ENCODE results near the gene MIER1. TPM values are rescaled to one million over a fixed set of nuclear protein-coding genes. Genes with fewer than 3 reads are reported as not detected.

Gene MIER1
- total and polyA plus RNA-seq, 9 of the 15 experiments (the other 6 are each of a cell fraction or from before 2014, with no cell fraction given) = 13.9 to 34.8 (median 21.5) TPM

DNA sequence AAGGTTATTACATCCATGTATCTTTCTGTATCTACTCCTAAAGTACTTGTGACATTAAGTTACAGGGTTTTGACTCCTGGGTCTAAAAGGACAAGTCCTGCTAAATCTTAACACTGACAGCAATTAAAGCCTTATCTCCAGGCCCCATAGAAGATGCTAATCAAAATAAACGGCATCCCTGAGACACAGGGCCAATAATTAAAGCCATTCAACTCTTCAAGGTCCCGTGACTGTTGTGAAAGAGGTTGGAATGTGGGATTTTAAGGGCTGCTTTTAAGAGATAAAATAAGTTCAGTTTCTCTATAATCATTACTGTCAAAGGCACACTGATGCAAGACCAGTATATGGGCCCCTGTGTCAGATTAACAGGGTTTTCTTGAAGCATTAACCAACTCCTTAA is 8.5 kb upstream of the MIER1 start (continued):
- TF ChIP-seq, protein P1, sequence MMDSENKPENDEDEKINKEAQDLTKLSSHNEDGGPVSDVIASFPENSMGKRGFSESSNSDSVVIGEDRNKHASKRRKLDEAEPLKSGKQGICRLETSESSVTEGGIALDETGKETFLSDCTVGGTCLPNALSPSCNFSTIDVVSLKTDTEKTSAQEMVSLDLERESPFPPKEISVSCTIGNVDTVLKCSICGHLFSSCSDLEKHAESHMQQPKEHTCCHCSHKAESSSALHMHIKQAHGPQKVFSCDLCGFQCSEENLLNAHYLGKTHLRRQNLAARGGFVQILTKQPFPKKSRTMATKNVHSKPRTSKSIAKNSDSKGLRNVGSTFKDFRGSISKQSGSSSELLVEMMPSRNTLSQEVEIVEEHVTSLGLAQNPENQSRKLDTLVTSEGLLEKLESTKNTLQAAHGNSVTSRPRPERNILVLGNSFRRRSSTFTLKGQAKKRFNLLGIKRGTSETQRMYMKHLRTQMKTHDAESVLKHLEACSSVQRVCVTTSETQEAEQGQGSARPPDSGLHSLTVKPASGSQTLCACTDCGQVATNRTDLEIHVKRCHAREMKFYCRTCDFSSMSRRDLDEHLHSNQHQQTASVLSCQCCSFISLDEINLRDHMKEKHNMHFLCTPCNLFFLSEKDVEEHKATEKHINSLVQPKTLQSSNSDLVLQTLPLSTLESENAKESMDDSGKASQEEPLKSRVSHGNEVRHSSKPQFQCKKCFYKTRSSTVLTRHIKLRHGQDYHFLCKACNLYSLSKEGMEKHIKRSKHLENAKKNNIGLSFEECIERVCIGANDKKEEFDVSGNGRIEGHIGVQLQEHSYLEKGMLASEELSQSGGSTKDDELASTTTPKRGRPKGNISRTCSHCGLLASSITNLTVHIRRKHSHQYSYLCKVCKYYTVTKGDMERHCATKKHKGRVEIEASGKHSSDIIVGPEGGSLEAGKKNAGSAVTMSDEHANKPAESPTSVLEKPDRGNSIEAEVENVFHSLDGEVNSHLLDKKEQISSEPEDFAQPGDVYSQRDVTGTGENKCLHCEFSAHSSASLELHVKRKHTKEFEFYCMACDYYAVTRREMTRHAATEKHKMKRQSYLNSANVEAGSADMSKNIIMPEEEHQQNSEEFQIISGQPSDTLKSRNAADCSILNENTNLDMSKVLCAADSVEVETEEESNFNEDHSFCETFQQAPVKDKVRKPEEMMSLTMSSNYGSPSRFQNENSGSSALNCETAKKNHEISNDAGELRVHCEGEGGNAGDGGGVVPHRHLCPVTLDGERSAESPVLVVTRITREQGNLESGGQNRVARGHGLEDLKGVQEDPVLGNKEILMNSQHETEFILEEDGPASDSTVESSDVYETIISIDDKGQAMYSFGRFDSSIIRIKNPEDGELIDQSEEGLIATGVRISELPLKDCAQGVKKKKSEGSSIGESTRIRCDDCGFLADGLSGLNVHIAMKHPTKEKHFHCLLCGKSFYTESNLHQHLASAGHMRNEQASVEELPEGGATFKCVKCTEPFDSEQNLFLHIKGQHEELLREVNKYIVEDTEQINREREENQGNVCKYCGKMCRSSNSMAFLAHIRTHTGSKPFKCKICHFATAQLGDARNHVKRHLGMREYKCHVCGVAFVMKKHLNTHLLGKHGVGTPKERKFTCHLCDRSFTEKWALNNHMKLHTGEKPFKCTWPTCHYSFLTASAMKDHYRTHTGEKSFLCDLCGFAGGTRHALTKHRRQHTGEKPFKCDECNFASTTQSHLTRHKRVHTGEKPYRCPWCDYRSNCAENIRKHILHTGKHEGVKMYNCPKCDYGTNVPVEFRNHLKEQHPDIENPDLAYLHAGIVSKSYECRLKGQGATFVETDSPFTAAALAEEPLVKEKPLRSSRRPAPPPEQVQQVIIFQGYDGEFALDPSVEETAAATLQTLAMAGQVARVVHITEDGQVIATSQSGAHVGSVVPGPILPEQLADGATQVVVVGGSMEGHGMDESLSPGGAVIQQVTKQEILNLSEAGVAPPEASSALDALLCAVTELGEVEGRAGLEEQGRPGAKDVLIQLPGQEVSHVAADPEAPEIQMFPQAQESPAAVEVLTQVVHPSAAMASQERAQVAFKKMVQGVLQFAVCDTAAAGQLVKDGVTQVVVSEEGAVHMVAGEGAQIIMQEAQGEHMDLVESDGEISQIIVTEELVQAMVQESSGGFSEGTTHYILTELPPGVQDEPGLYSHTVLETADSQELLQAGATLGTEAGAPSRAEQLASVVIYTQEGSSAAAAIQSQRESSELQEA (IDR thresholded peaks at IDR 0.05; ENCODE audit: low read depth) = no peak
- TF ChIP-seq ZNF274 (IDR thresholded peaks at IDR 0.05; ENCODE audit: borderline replicate concordance, low read depth, low read length) (no peak), ZNF384 (IDR thresholded peaks at IDR 0.05; ENCODE audit: low read depth, low read length) (no peak), RBM14 (IDR thresholded peaks at IDR 0.05; ENCODE audit: borderline replicate concordance, insufficient read depth, low read depth, low read length) (no peak), HNRNPK (IDR thresholded peaks at IDR 0.05; ENCODE audit: low read depth, low read length, poor library complexity, severe bottlenecking) (no peak), TAF1 (IDR thresholded peaks at IDR 0.05; ENCODE audit: control insufficient read depth, extremely low read depth, insufficient read depth, low read length, severe bottlenecking) (no peak), RBM15 (IDR thresholded peaks at IDR 0.05; ENCODE audit: insufficient read depth, low read length) (no peak), SREBF1 (IDR thresholded peaks at IDR 0.05; ENCODE audit: borderline replicate concordance, low read depth, low read length) (no peak), MXI1 (IDR thresholded peaks at IDR 0.05; ENCODE audit: low read depth, low read length) (no peak), ARNT (IDR thresholded peaks at IDR 0.05) (peak; percentile 28 to 77; a peak in 2 of 4 replicates), ZNF699 (CRISPR knock-in tag; IDR thresholded peaks at IDR 0.05; ENCODE audit: insufficient replicate concordance) (no peak)
- TF ChIP-seq, protein P2, sequence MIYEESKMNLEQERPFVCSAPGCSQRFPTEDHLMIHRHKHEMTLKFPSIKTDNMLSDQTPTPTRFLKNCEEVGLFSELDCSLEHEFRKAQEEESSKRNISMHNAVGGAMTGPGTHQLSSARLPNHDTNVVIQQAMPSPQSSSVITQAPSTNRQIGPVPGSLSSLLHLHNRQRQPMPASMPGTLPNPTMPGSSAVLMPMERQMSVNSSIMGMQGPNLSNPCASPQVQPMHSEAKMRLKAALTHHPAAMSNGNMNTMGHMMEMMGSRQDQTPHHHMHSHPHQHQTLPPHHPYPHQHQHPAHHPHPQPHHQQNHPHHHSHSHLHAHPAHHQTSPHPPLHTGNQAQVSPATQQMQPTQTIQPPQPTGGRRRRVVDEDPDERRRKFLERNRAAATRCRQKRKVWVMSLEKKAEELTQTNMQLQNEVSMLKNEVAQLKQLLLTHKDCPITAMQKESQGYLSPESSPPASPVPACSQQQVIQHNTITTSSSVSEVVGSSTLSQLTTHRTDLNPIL (CRISPR knock-in tag; IDR thresholded peaks at IDR 0.05) = no peak
- TF ChIP-seq, protein P3, sequence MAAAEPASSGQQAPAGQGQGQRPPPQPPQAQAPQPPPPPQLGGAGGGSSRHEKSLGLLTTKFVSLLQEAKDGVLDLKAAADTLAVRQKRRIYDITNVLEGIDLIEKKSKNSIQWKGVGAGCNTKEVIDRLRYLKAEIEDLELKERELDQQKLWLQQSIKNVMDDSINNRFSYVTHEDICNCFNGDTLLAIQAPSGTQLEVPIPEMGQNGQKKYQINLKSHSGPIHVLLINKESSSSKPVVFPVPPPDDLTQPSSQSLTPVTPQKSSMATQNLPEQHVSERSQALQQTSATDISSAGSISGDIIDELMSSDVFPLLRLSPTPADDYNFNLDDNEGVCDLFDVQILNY (CRISPR knock-in tag; IDR thresholded peaks at IDR 0.05) = no peak
- TF ChIP-seq, protein P4, sequence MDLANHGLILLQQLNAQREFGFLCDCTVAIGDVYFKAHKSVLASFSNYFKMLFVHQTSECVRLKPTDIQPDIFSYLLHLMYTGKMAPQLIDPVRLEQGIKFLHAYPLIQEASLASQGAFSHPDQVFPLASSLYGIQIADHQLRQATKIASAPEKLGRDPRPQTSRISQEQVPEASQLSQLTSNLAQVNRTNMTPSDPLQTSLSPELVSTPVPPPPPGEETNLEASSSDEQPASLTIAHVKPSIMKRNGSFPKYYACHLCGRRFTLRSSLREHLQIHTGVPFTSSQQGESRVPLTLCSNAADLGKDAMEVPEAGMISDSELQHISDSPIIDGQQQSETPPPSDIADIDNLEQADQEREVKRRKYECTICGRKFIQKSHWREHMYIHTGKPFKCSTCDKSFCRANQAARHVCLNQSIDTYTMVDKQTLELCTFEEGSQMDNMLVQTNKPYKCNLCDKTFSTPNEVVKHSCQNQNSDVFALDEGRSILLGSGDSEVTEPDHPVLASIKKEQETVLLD (IDR thresholded peaks at IDR 0.05) = no peak

Measured in K562 (cell line).